CD4-positive, CD25-positive, alpha-beta regulatory T cell (primary cell): ENCODE results near the gene HPSE2. TPM values are rescaled to one million over a fixed set of nuclear protein-coding genes. Genes with fewer than 3 reads are reported as not detected.

Experiments
- ATAC-seq, 2 donors: fragments of 150-1000 bp; cut with Tn5 transposase; one replicate each; pipeline ENCODE4 v1.10.0; 2021; ENCODE audit warnings: low read depth in 2 of 2, moderate number of reproducible peaks in 2 of 2, moderate library complexity in 1 of 2
- DNase-seq, 3 donors: peaks; one replicate each; pipeline versions ENCODE4 v3.0.0 to v3.0.0-alpha.2; 2012 to 2022; ENCODE audit warnings: mixed read lengths in 1 of 3
- H3K27ac ChIP-seq: one replicate; pipeline ENCODE4 v1.7.0; 2013; ENCODE audit warnings: mild to moderate bottlenecking, low read length; ENCODE audit not compliant: insufficient read depth, poor library complexity, severe bottlenecking
- H3K27me3 ChIP-seq: one replicate; pipeline ENCODE4 v1.7.0; 2013; ENCODE audit warnings: low read length; ENCODE audit not compliant: control insufficient read depth, insufficient read depth
- H3K36me3 ChIP-seq: one replicate; pipeline ENCODE4 v1.7.0; 2013; ENCODE audit warnings: mild to moderate bottlenecking, low read length, moderate library complexity; ENCODE audit not compliant: control insufficient read depth, insufficient read depth
- H3K4me1 ChIP-seq: 2 replicates; pipeline ENCODE4 v1.7.0; 2013; ENCODE audit warnings: mild to moderate bottlenecking, low read length; ENCODE audit not compliant: insufficient read depth, control insufficient read depth, poor library complexity, severe bottlenecking
- H3K4me3 ChIP-seq: one replicate; pipeline ENCODE4 v1.7.0; 2013; ENCODE audit warnings: low read depth, mild to moderate bottlenecking, low read length, moderate library complexity
- H3K9me3 ChIP-seq, 2 experiments: 1 replicate in 1 of 2; 2 replicates in 1 of 2; pipeline ENCODE4 v1.7.0; 2013; ENCODE audit warnings: low read length in 2 of 2, mild to moderate bottlenecking in 1 of 2, moderate library complexity in 1 of 2; ENCODE audit not compliant: control insufficient read depth in 2 of 2
- H3K27ac Mint-ChIP-seq, 3 donors: one replicate each; pipeline ENCODE4 v1.8.0; 2020 to 2022; ENCODE audit warnings: mild to moderate bottlenecking in 3 of 3, mixed read lengths in 3 of 3, moderate library complexity in 2 of 3
- H3K27me3 Mint-ChIP-seq: one replicate; pipeline ENCODE4 v1.8.0; 2022; ENCODE audit warnings: mild to moderate bottlenecking, mixed read lengths
- H3K36me3 Mint-ChIP-seq: one replicate; pipeline ENCODE4 v1.8.0; 2020; ENCODE audit warnings: mixed read lengths
- H3K4me1 Mint-ChIP-seq, 4 donors: one replicate each; pipeline ENCODE4 v1.8.0; 2020 to 2022; ENCODE audit warnings: mixed read lengths in 4 of 4, mild to moderate bottlenecking in 1 of 4
- H3K4me3 Mint-ChIP-seq, 4 donors: one replicate each; pipeline ENCODE4 v1.8.0; 2020 to 2022; ENCODE audit warnings: mild to moderate bottlenecking in 4 of 4, mixed read lengths in 4 of 4, moderate library complexity in 3 of 4
- H3K9me3 Mint-ChIP-seq, 7 donors: one replicate each; pipeline ENCODE4 v1.8.0; 2020 to 2022; ENCODE audit warnings: mixed read lengths in 7 of 7, mild to moderate bottlenecking in 3 of 7, moderate library complexity in 2 of 7
- polyA plus RNA-seq, 4 donors: library from polyadenylated mRNA; unstranded; fragments of 300-500 nt; fragmentation: Illumina TruSeq; gene quantifications; one replicate each; pipeline ENCODE4 v1.2.3, GENCODE V29; 2021
- total RNA-seq: library from RNA; stranded (reverse); gene quantifications from one replicate; pipeline ENCODE4 v1.2.3, GENCODE V29; 2022

HPSE2 gene
- total and polyA plus RNA-seq, 5 donors from 2014 or later: 0.07 to 0.31 TPM; not detected in 3

DNA sequence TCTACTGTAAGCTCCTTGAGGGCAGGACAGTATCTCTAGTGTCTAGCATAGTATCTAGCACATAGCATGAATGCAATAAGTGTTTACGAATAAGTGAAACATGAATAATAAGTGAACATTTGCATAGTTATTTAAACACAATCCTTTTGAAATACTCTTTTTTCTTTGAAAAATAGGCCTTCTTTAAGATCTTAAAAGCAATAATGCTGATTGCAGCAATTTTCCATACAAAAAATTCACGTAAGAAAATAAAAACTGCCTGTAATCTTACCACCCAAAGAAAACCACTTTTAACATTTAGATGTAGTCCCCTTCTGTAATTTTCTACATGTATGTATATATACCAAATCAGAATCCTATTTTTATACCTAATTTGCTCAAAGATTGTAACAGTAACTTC lies 626.4 kb downstream of the HPSE2 start:
- H3K27ac ChIP-seq: no peak overlapping the region
- no peak for DNase-seq
- no peaks in the 10 kb centered on the region for H3K4me1 Mint-ChIP-seq
- H3K36me3 Mint-ChIP-seq: no peaks in the 10 kb centered on the region
- H3K27me3 ChIP-seq: no peaks in the 10 kb centered on the region
- no peaks in the 10 kb centered on the region for H3K9me3 ChIP-seq
- H3K4me3 Mint-ChIP-seq: no peak overlapping the region
- no peaks in the 10 kb centered on the region for H3K9me3 Mint-ChIP-seq
- H3K36me3 ChIP-seq: no peaks in the 10 kb centered on the region
- no peak for ATAC-seq
- H3K27me3 Mint-ChIP-seq: peaks cover 4% of the 10 kb centered on the region
- H3K4me3 ChIP-seq: no peak overlapping the region
- no peaks in the 10 kb centered on the region for H3K4me1 ChIP-seq
- no peak overlapping the region for H3K27ac Mint-ChIP-seq

DNA sequence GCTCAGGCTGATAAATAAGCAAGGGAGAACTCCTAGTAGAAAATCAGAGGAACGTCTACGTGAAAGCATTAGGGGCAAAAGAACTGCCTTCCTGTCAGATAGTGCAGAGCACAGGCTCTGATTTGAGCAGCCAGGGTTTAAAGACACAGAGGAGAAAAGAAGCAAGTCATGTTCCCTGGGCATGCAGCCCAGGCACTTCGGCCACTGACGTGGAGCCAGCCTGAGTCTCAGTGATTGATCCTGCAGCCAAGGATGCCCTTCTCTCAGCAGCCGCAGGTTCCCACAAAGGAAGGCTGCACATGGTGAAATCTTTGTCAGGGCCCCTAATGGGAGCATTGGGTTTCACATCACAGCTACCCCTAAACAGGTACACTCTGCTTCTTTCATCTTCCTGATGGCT lies 627.2 kb downstream of the HPSE2 start:
- H3K27me3 ChIP-seq: no peaks in the 10 kb centered on the region
- H3K4me1 Mint-ChIP-seq: no peaks in the 10 kb centered on the region

DNA sequence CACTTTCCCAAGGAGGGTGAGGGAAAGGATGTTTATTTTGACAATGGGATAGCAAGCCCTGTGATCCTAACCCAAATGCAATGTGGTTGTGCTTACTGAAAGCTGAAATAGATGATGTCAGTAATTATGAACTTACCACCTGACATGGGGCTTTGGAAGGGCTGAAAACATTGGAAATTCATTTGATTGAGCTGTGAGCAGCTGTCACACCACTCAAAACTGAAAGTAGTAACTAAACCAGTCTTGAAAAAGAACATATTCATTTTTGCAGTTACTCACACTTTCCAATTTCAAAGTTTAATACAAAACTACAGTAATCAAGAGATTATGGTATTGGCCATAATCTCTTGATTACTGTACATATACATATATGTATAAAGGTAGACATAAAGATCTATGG lies 633.4 kb downstream of the HPSE2 start:
- ATAC-seq: no peak
- DNase-seq: no peak
- H3K4me3 Mint-ChIP-seq: no peak overlapping the region
- no peaks in the 10 kb centered on the region for H3K9me3 ChIP-seq
- no peak overlapping the region for H3K27ac Mint-ChIP-seq
- H3K27me3 Mint-ChIP-seq: peaks cover 4% of the 10 kb centered on the region
- no peaks in the 10 kb centered on the region for H3K27me3 ChIP-seq
- no peaks in the 10 kb centered on the region for H3K4me1 Mint-ChIP-seq
- no peaks in the 10 kb centered on the region for H3K4me1 ChIP-seq
- peaks cover 0 to 4% (median 2%) of the 10 kb centered on the region in 7 donors for H3K9me3 Mint-ChIP-seq
- no peak overlapping the region for H3K27ac ChIP-seq
- no peaks in the 10 kb centered on the region for H3K36me3 Mint-ChIP-seq
- H3K4me3 ChIP-seq: no peak overlapping the region
- no peaks in the 10 kb centered on the region for H3K36me3 ChIP-seq

More for the DNA sequence above, 627.2 kb downstream of the HPSE2 start:
- H3K27me3 Mint-ChIP-seq: peaks cover 4% of the 10 kb centered on the region
- H3K27ac Mint-ChIP-seq: no peak overlapping the region
- no peak overlapping the region for H3K4me3 ChIP-seq
- no peaks in the 10 kb centered on the region for H3K4me1 ChIP-seq
- no peak overlapping the region for H3K4me3 Mint-ChIP-seq
- H3K9me3 Mint-ChIP-seq: no peaks in the 10 kb centered on the region
- no peaks in the 10 kb centered on the region for H3K36me3 Mint-ChIP-seq
- ATAC-seq (no peak), DNase-seq (no peak)
- H3K36me3 ChIP-seq: no peaks in the 10 kb centered on the region
- no peaks in the 10 kb centered on the region for H3K9me3 ChIP-seq
- H3K27ac ChIP-seq: no peak overlapping the region

DNA sequence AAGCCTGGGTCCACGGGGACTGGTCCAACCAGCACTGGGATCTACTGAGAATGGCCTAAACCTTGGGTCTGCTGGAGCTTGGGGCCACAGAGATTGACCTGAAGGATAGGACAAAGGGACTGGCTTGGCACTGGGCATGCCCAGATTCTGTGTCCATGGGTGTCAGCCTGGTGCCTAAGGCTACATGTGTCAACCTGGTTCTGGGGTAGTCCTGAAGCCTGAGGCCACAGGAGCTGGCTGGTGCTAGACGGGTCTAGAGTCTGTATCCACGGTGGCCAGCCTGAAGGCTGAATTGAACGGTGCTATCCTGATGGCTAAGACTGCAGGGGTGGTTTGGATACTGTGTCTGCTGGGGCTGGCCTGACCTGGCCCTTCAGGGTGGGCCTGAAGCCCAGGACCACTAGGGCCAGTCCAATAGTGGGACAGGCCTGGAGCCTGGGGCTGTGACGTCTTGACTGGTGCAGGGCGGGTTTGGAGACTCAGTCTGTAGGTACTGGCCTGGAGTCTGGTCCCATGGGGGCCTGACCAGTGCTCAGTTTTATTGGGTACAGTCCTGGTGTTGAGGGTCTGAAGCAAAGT lies 636.5 kb downstream of the HPSE2 start:
- no peak overlapping the region for H3K27ac ChIP-seq
- H3K4me3 Mint-ChIP-seq: no peak overlapping the region
- no peak overlapping the region for H3K27ac Mint-ChIP-seq
- peaks cover 0 to 8% of the 10 kb centered on the region in 2 experiments for H3K9me3 ChIP-seq
- no peaks in the 10 kb centered on the region for H3K36me3 ChIP-seq
- no peaks in the 10 kb centered on the region for H3K4me1 Mint-ChIP-seq
- no peaks in the 10 kb centered on the region for H3K27me3 ChIP-seq
- H3K4me1 ChIP-seq: no peaks in the 10 kb centered on the region
- peaks cover 0 to 14% (median 4%) of the 10 kb centered on the region in 7 donors for H3K9me3 Mint-ChIP-seq
- no peaks in the 10 kb centered on the region for H3K36me3 Mint-ChIP-seq
- peaks cover 4% of the 10 kb centered on the region for H3K27me3 Mint-ChIP-seq
- ATAC-seq (no peak), DNase-seq (no peak)
- H3K4me3 ChIP-seq: no peak overlapping the region

DNA sequence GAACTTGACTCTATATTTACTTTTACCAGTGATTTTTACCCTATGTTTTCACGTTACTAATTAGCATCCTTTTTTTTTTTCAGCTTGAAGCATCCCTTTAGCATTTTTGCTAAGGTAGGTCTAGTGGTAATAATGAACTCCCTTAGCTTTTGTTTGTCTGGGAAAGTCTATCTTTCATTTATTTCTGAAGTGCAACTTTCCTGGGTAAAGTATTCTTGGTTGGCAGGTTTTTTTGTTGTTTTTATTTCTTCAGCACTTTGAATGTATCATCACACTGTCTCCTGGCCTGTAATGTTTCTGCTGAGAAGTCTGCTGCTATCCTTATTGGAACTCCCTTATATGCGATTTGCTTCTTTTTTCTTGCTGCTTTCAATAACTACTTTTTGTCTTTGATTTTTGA lies 639.2 kb downstream of the HPSE2 start:
- peaks cover 0 to 14% (median 4%) of the 10 kb centered on the region in 7 donors for H3K9me3 Mint-ChIP-seq
- H3K4me1 Mint-ChIP-seq: no peaks in the 10 kb centered on the region
- Histone ChIP-seq H3K27ac (no peak overlapping the region), H3K27me3 (no peaks in the 10 kb centered on the region), H3K36me3 (no peaks in the 10 kb centered on the region), H3K9me3 (peaks cover 0 to 8% of the 10 kb centered on the region in 2 experiments), H3K4me3 (no peak overlapping the region), H3K4me1 (no peaks in the 10 kb centered on the region)
- H3K4me3 Mint-ChIP-seq: no peak overlapping the region
- ATAC-seq (no peak), DNase-seq (no peak)
- H3K27me3 Mint-ChIP-seq: no peaks in the 10 kb centered on the region
- H3K27ac Mint-ChIP-seq: no peak overlapping the region
- no peaks in the 10 kb centered on the region for H3K36me3 Mint-ChIP-seq

DNA sequence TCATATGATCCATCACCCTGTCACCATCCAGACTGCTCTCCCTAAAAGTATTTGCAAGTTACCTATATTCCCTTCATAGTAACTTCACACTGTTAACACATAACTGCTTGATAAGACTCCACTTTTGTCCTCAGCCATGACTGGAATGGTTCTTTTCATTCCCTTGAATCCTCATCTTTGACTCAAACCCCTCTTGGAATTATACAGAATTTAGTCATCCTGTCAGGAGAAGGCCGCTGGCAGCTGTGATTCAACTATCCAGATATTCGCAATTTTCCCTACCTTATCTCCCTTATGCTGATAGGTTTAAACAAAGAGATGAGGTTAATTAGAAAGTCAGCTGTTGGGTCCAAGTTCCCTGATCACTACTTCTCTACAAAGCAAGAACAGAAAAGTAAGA lies 646.0 kb downstream of the HPSE2 start:
- peaks cover 8% of the 10 kb centered on the region for H3K27me3 Mint-ChIP-seq
- no peak overlapping the region for H3K4me3 Mint-ChIP-seq
- ATAC-seq (no peak), DNase-seq (no peak)
- Histone ChIP-seq H3K27me3 (no peaks in the 10 kb centered on the region), H3K4me3 (no peak overlapping the region), H3K27ac (no peak overlapping the region), H3K4me1 (no peaks in the 10 kb centered on the region), H3K9me3 (no peaks in the 10 kb centered on the region), H3K36me3 (no peaks in the 10 kb centered on the region)
- H3K9me3 Mint-ChIP-seq: peaks cover 0 to 6% (median 0%) of the 10 kb centered on the region in 7 donors
- H3K4me1 Mint-ChIP-seq: no peaks in the 10 kb centered on the region
- H3K27ac Mint-ChIP-seq: no peak overlapping the region
- no peaks in the 10 kb centered on the region for H3K36me3 Mint-ChIP-seq

DNA sequence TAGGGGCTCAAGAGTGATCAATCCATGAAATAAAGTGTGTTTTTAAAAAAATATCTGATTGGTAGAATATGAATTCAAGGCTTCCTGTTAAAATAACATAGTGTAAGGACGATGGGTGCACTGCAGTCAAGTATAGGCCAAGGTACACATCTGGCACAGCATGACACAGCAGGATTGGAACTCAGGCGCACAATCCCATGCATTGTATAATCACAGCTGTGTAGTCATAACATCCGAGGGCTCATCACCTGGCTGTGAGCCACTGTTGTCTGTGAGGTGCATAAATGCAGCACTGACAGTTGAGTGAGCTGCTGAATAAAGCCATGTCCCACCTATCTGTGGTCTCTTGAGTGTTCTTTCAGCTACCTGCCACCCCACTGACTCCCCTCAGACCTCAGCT lies 646.6 kb downstream of the HPSE2 start:
- no peaks in the 10 kb centered on the region for H3K4me1 ChIP-seq
- no peaks in the 10 kb centered on the region for H3K36me3 ChIP-seq
- no peak overlapping the region for H3K27ac ChIP-seq
- no peaks in the 10 kb centered on the region for H3K4me1 Mint-ChIP-seq
- H3K27me3 Mint-ChIP-seq: peaks cover 8% of the 10 kb centered on the region
- no peaks in the 10 kb centered on the region for H3K36me3 Mint-ChIP-seq
- no peak overlapping the region for H3K4me3 Mint-ChIP-seq
- H3K9me3 ChIP-seq: no peaks in the 10 kb centered on the region
- H3K9me3 Mint-ChIP-seq: peaks cover 0 to 6% (median 0%) of the 10 kb centered on the region in 7 donors
- H3K27ac Mint-ChIP-seq: no peak overlapping the region
- H3K27me3 ChIP-seq: no peaks in the 10 kb centered on the region
- H3K4me3 ChIP-seq: no peak overlapping the region
- DNase-seq: no peak
- ATAC-seq: no peak

DNA sequence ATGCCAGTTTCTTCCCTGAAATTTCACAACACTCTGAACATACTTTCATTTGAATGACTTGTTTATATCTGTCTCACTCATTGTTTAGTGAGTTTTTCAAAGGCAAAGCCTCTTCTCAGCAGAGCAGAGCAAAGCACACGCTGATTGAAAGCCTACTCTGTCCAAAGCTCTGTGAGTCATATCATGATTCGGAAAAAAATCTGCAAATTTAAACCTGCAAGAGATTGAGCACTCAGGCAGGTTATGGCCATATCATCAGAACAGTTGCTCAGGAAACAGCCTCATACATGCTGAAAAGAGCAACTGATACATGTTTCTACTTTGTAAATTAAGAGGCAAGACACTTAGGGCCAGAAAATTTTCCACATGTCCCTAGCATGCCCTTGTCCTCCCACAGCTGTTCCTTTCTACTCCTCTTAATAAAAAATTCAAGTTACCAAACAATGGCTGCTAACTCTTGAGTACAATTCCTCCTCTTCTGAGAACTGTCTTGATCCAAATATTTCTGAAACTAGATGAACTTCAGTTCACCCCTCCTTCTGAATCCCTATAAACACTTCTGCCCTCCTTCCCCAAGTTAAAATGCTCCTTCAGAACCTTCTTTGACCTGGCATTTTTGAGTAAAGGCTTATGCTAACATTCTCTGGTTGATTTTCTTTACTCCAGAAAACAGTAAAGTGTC lies 648.4 kb downstream of the HPSE2 start:
- Mint-ChIP-seq H3K27ac (no peak overlapping the region), H3K27me3 (peaks cover 12% of the 10 kb centered on the region), H3K36me3 (no peaks in the 10 kb centered on the region), H3K9me3 (peaks cover 0 to 2% (median 0%) of the 10 kb centered on the region in 7 donors), H3K4me1 (no peaks in the 10 kb centered on the region), H3K4me3 (no peak overlapping the region)
- no peak for DNase-seq
- Histone ChIP-seq H3K4me1 (no peaks in the 10 kb centered on the region), H3K36me3 (no peaks in the 10 kb centered on the region), H3K9me3 (no peaks in the 10 kb centered on the region), H3K27ac (no peak overlapping the region), H3K4me3 (no peak overlapping the region), H3K27me3 (peaks cover 2% of the 10 kb centered on the region)
- no peak for ATAC-seq
